H1 (cell line): ENCODE measurements around the gene ADARB2.

ENCODE experiments used
- POLR2AphosphoS5 ChIP-seq: IDR thresholded peaks from 2 replicates; pipeline ENCODE4 v1.6.1; 2011; ENCODE audit warnings: low read depth, low read length
- TF ChIP-seq, protein P1 (sequence below), 3 experiments: IDR thresholded peaks; 1 replicate in 2 of 3; 2 replicates in 1 of 3; pipeline versions ENCODE4 v1.5.1 to v1.6.1; 2011; ENCODE audit warnings: low read length in 3 of 3, mild to moderate bottlenecking in 3 of 3, inconsistent platforms in 2 of 3, low read depth in 1 of 3, moderate library complexity in 1 of 3; ENCODE audit not compliant: insufficient read depth in 1 of 3; ENCODE audit errors: control extremely low read depth in 1 of 3

DNA sequence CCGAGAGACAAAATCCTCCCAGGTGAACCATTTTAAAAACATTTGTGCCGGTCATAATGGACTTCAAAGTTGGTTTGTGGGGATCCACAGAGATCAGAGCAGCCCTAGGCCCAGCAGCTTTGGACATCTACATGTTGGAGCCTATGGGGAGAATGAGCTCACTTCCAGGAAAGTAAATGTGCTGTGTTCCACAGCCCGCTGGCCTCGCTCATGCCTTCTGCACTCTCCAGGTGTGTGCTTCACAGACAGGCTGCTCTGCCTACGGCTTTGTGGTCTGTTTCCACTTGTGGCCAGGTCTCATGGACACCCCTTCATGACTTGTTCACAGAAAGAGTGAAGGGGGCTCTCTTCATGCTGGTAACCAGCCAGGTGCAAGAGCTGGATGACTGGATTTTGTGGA, 141.6 kb downstream of the ADARB2 start:
- TF ChIP-seq POLR2AphosphoS5 = no peak
- TF ChIP-seq, protein P1, sequence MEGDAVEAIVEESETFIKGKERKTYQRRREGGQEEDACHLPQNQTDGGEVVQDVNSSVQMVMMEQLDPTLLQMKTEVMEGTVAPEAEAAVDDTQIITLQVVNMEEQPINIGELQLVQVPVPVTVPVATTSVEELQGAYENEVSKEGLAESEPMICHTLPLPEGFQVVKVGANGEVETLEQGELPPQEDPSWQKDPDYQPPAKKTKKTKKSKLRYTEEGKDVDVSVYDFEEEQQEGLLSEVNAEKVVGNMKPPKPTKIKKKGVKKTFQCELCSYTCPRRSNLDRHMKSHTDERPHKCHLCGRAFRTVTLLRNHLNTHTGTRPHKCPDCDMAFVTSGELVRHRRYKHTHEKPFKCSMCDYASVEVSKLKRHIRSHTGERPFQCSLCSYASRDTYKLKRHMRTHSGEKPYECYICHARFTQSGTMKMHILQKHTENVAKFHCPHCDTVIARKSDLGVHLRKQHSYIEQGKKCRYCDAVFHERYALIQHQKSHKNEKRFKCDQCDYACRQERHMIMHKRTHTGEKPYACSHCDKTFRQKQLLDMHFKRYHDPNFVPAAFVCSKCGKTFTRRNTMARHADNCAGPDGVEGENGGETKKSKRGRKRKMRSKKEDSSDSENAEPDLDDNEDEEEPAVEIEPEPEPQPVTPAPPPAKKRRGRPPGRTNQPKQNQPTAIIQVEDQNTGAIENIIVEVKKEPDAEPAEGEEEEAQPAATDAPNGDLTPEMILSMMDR (IDR thresholded peaks at IDR 0.05; ENCODE audit: control extremely low read depth in 1 of 3, insufficient read depth in 1 of 3, low read depth in 1 of 3, low read length in 3 of 3) = no peak
